Body of pancreas (tissue), 4 donors: Measurements from ENCODE around the gene SLC5A5. TPM values are rescaled to one million over a fixed set of nuclear protein-coding genes. Genes with fewer than 3 reads are reported as not detected.

Experiments
- ATAC-seq: fragments of 150-250 bp; one replicate; pipeline ENCODE4 v1.9.1; 2016
- DNase-seq, 4 donors: peaks; one replicate each; pipeline ENCODE4 v3.0.0-alpha.2; 2019
- H3K27ac ChIP-seq, 4 donors: fragments of 200-600 bp; sonication (generic); 1 replicate in 3 of 4; 2 replicates in 1 of 4; pipeline versions ENCODE4 v1.5.1 to v1.6.1; 2016 to 2019; ENCODE audit warnings: mild to moderate bottlenecking in 1 of 4, mixed read lengths in 1 of 4, moderate library complexity in 1 of 4
- H3K27me3 ChIP-seq, 2 donors: fragments of 200-600 bp; sonication (generic); one replicate each; pipeline ENCODE4 v1.6.0; 2016; ENCODE audit warnings: mild to moderate bottlenecking in 1 of 2
- H3K36me3 ChIP-seq, 2 donors: fragments of 200-600 bp; sonication (generic); replicated peaks in 1 of 2; 2 replicates each; pipeline ENCODE4 v1.5.1; 2016; ENCODE audit warnings: low read depth in 2 of 2; ENCODE audit not compliant: insufficient read depth in 1 of 2
- H3K4me1 ChIP-seq: fragments of 200-600 bp; sonication (generic); one replicate; pipeline ENCODE4 v1.6.0; 2016
- H3K4me3 ChIP-seq, 2 donors: fragments of 200-600 bp; sonication (generic); 1 replicate in 1 of 2; 2 replicates in 1 of 2; pipeline ENCODE4 v1.5.1; 2016 to 2019
- H3K9me3 ChIP-seq, 3 donors: fragments of 200-600 bp; sonication (generic); 1 replicate in 2 of 3; 2 replicates in 1 of 3; pipeline ENCODE4 v1.5.1; 2016
- CTCF ChIP-seq, 7 experiments: fragments of 450-650 bp in 4 of 7; fragments of 200-600 bp in 3 of 7; sonication (generic) in 3 of 7; IDR thresholded peaks; one replicate each; pipeline ENCODE4 v1.5.1; 2016 to 2019; ENCODE audit warnings: antibody characterized with exemption in 7 of 7
- POLR2A ChIP-seq, 3 donors: fragments of 450-650 bp; IDR thresholded peaks; one replicate each; pipeline ENCODE4 v1.6.1; 2016; ENCODE audit warnings: antibody characterized with exemption in 3 of 3, mild to moderate bottlenecking in 2 of 3
- WGBS, 2 donors: methylation state at CpG; one replicate each; pipeline ENCODE4 v1.1.5; 2017; 5-methylcytosine and 5-hydroxymethylcytosine counted together
- intact Hi-C: fragments of 100-400 bp; cut with DNase I; formaldehyde crosslinking; loops from one replicate; pipeline ENCODE4 v1.15.1; 2023
- total RNA-seq, 2 donors: library from RNA; depleted of rRNA; stranded (reverse); fragments of >200 nt; gene quantifications; one replicate each; pipeline ENCODE4 v1.1.0, GENCODE V29; 2016

The SLC5A5 gene
- total RNA-seq, 2 donors from 2014 or later, result not detected

- ATAC-seq (no peak), DNase-seq (no peak)
- Histone ChIP-seq H3K4me1 (peaks cover 10% of the 10 kb centered on the region), H3K4me3 (no peak overlapping the region), H3K9me3 (no peaks in the 10 kb centered on the region), H3K27ac (no peak overlapping the region), H3K27me3 (peaks cover 0 to 8% of the 10 kb centered on the region in 2 donors), H3K36me3 (no peaks in the 10 kb centered on the region)
- TF ChIP-seq CTCF (IDR thresholded peaks at IDR 0.05) (no peak), POLR2A (IDR thresholded peaks at IDR 0.05) (no peak)
- intact Hi-C loops, result no loop called here
- WGBS, 2 donors, result 51 to 64% methylated on average over 7 to 8 of the region's 8 CpGs
Measured at GRCh38 chr19:17835182-17836006, 36.4 kb upstream of the SLC5A5 start.

- no peak for TF ChIP-seq CTCF (IDR thresholded peaks at IDR 0.05)
- no peak overlapping the region for H3K4me3 ChIP-seq
- 49 to 52% methylated on average over 4 of the region's 4 CpGs for WGBS, 2 donors
- peaks cover 0 to 6% of the 10 kb centered on the region in 2 donors for H3K27me3 ChIP-seq
- H3K36me3 ChIP-seq, result no peaks in the 10 kb centered on the region
- intact Hi-C loops, result no loop called here
- no peak overlapping the region for H3K27ac ChIP-seq
- H3K9me3 ChIP-seq, result no peaks in the 10 kb centered on the region
- DNase-seq (no peak), ATAC-seq (no peak)
- peaks cover 7% of the 10 kb centered on the region for H3K4me1 ChIP-seq
Measured at GRCh38 chr19:17836530-17836929, 35.2 kb upstream of the SLC5A5 start.

GRCh38 chr19:17837972-17838371 is 33.8 kb upstream of the SLC5A5 start:
- DNase-seq (no peak), ATAC-seq (no peak)
- no peaks in the 10 kb centered on the region for H3K9me3 ChIP-seq
- peaks cover 0 to 4% of the 10 kb centered on the region in 2 donors for H3K27me3 ChIP-seq
- WGBS, 2 donors, result 78 to 81% methylated on average over 4 to 7 of the region's 7 CpGs
- no peak for TF ChIP-seq CTCF (IDR thresholded peaks at IDR 0.05)
- TF ChIP-seq POLR2A (IDR thresholded peaks at IDR 0.05), result no peak
- H3K27ac ChIP-seq, result no peak overlapping the region
- H3K4me1 ChIP-seq, result peaks cover 15% of the 10 kb centered on the region
- H3K36me3 ChIP-seq, result no peaks in the 10 kb centered on the region
- H3K4me3 ChIP-seq, result no peak overlapping the region
- intact Hi-C loops, result no loop called here

DNA sequence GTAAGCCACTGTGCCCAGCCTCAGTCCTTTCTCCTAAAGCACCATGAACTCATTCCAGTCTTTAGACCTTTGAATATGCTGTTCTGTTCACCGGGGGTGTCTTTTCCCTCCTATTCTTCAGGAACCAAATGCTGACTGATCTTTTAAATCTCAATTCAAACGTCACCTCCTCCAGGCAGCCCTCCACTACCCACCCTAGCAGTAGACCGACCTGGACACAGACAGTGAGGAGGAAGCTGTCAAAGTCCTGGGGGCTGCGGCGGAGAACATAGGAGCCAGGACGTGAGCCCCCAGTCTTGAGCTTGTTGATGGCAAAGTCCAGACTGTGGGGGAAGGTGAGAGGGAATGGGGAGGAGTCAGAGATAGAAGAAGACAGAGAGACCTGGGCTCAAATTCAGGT is 31.7 kb upstream of the SLC5A5 start:
- Histone ChIP-seq H3K27me3 (peaks cover 0 to 4% of the 10 kb centered on the region in 2 donors), H3K27ac (no peak overlapping the region), H3K4me1 (peaks cover 15% of the 10 kb centered on the region), H3K9me3 (no peaks in the 10 kb centered on the region), H3K4me3 (no peak overlapping the region), H3K36me3 (no peaks in the 10 kb centered on the region)
- no peak for ATAC-seq
- TF ChIP-seq POLR2A (IDR thresholded peaks at IDR 0.05) (no peak), CTCF (IDR thresholded peaks at IDR 0.05) (no peak)
- intact Hi-C loops, result loop anchor here (10.0 kb wide), 1 partner anchor 135 kb away; no protein-coding TSS in a partner anchor
- WGBS, 2 donors, result 59 to 73% methylated on average over 6 of the region's 6 CpGs
- DNase-seq, result no peak
